DOHH2 (cell line): ENCODE data around the gene CACNA1A.

ENCODE experiments used
- H3F3A ChIP-seq: fragments of 200-600 bp; sonication (generic), shearing (Covaris generic); 2 replicates; pipeline ENCODE4 v1.6.0; 2016; ENCODE audit warnings: antibody characterized with exemption, mild to moderate bottlenecking; ENCODE audit not compliant: control insufficient read depth, insufficient read depth
- H3K27ac ChIP-seq: fragments of 200-600 bp; sonication (generic); 2 replicates; pipeline ENCODE4 v1.5.1; 2014; ENCODE audit warnings: low read depth, mild to moderate bottlenecking, low read length, moderate library complexity
- H3K27me3 ChIP-seq: fragments of 200-600 bp; sonication (generic); 2 replicates; pipeline ENCODE4 v1.6.1; 2014; ENCODE audit warnings: mild to moderate bottlenecking, low read length, mixed read lengths; ENCODE audit not compliant: control insufficient read depth
- H3K36me3 ChIP-seq: fragments of 200-600 bp; sonication (generic); 2 replicates; pipeline ENCODE4 v1.6.1; 2014; ENCODE audit warnings: mild to moderate bottlenecking, low read length, moderate library complexity, mixed read lengths; ENCODE audit not compliant: control insufficient read depth
- H3K4me1 ChIP-seq: fragments of 200-600 bp; sonication (generic); 2 replicates; pipeline ENCODE4 v1.6.1; 2014; ENCODE audit warnings: mild to moderate bottlenecking, low read length, mixed read lengths; ENCODE audit not compliant: control insufficient read depth
- H3K4me2 ChIP-seq: fragments of 200-600 bp; sonication (generic); 2 replicates; pipeline ENCODE4 v1.6.0; 2014; ENCODE audit warnings: mild to moderate bottlenecking, low read length, moderate library complexity
- H3K4me3 ChIP-seq: fragments of 200-600 bp; sonication (generic); 2 replicates; pipeline ENCODE4 v1.5.1; 2014; ENCODE audit warnings: mild to moderate bottlenecking, low read length, mixed read lengths
- H3K79me2 ChIP-seq: fragments of 200-600 bp; sonication (generic); 2 replicates; pipeline ENCODE4 v1.6.1; 2014; ENCODE audit warnings: mild to moderate bottlenecking, low read length, mixed read lengths; ENCODE audit not compliant: control insufficient read depth
- H3K9me2 ChIP-seq: fragments of 200-600 bp; sonication (generic); replicated peaks from 2 replicates; pipeline ENCODE4 v1.6.1; 2014; ENCODE audit warnings: mild to moderate bottlenecking, low read length, mixed read lengths; ENCODE audit not compliant: control insufficient read depth
- H3K9me3 ChIP-seq: fragments of 200-600 bp; sonication (generic); 2 replicates; pipeline ENCODE4 v1.6.1; 2014; ENCODE audit warnings: antibody characterized with exemption, low read length, mixed read lengths; ENCODE audit not compliant: control insufficient read depth, insufficient read depth
- H4K20me1 ChIP-seq: fragments of 200-600 bp; sonication (generic); 2 replicates; pipeline ENCODE4 v1.6.0; 2014; ENCODE audit warnings: low read depth, mild to moderate bottlenecking, antibody characterized with exemption, low read length, moderate library complexity; ENCODE audit not compliant: control insufficient read depth, insufficient read depth
- CTCF ChIP-seq: fragments of 200-600 bp; sonication (generic); IDR thresholded peaks from one replicate; pipeline ENCODE4 v1.5.1; 2014; ENCODE audit warnings: antibody characterized with exemption, mild to moderate bottlenecking, low read depth, low read length; ENCODE audit not compliant: poor library complexity, severe bottlenecking
- EZH2phosphoT487 ChIP-seq: fragments of 200-600 bp; sonication (generic); IDR thresholded peaks from 2 replicates; pipeline ENCODE4 v1.6.1; 2017; ENCODE audit warnings: borderline replicate concordance, mild to moderate bottlenecking, antibody characterized with exemption, low read length, moderate library complexity, mixed read lengths

Gene CACNA1A

GRCh38 chr19:13173139-13173737 lies 333.0 kb downstream of the CACNA1A start:
- no peak overlapping the region for H3K4me2 ChIP-seq
- no peak overlapping the region for H3K27ac ChIP-seq
- H3K79me2 ChIP-seq: no peaks in the 10 kb centered on the region
- no peaks in the 10 kb centered on the region for H3K27me3 ChIP-seq
- H3K36me3 ChIP-seq: no peaks in the 10 kb centered on the region
- no peak for TF ChIP-seq CTCF
- no peak for TF ChIP-seq EZH2phosphoT487
- H4K20me1 ChIP-seq: no peaks in the 10 kb centered on the region
- H3K9me2 ChIP-seq: no peaks in the 10 kb centered on the region
- no peak overlapping the region for H3K4me3 ChIP-seq
- H3K9me3 ChIP-seq: no peaks in the 10 kb centered on the region
- H3K4me1 ChIP-seq: peaks cover 40% of the 10 kb centered on the region
- H3F3A ChIP-seq: peaks cover 5% of the 10 kb centered on the region; the same call in 1 of the 2 replicates

- Histone ChIP-seq H3K27ac (no peak overlapping the region), H3K27me3 (no peaks in the 10 kb centered on the region), H3K4me2 (no peak overlapping the region), H3K36me3 (no peaks in the 10 kb centered on the region), H3K4me3 (no peak overlapping the region), H3K79me2 (no peaks in the 10 kb centered on the region), H3F3A (peaks cover 9% of the 10 kb centered on the region), H3K4me1 (peaks cover 47% of the 10 kb centered on the region), H4K20me1 (no peaks in the 10 kb centered on the region), H3K9me3 (no peaks in the 10 kb centered on the region), H3K9me2 (no peaks in the 10 kb centered on the region)
- no peak for TF ChIP-seq CTCF
- TF ChIP-seq EZH2phosphoT487: no peak
Observed at GRCh38 chr19:13172346-13173138, 333.7 kb downstream of the CACNA1A start.

GRCh38 chr19:13171146-13171545 lies 335.1 kb downstream of the CACNA1A start:
- no peaks in the 10 kb centered on the region for H3K27me3 ChIP-seq
- H3K9me3 ChIP-seq: no peaks in the 10 kb centered on the region
- no peak overlapping the region for H3K4me3 ChIP-seq
- peaks cover 16% of the 10 kb centered on the region for H3F3A ChIP-seq
- no peak for TF ChIP-seq CTCF
- TF ChIP-seq EZH2phosphoT487: no peak
- H3K9me2 ChIP-seq: no peaks in the 10 kb centered on the region
- no peak overlapping the region for H3K27ac ChIP-seq
- H3K4me2 ChIP-seq: no peak overlapping the region
- no peaks in the 10 kb centered on the region for H3K36me3 ChIP-seq
- H4K20me1 ChIP-seq: no peaks in the 10 kb centered on the region
- peaks cover 61% of the 10 kb centered on the region for H3K4me1 ChIP-seq
- no peaks in the 10 kb centered on the region for H3K79me2 ChIP-seq
